GM18508 (cell line): ENCODE results near the gene EPB41L1.

Experiments
- ATAC-seq: cut with Tn5 transposase; IDR thresholded peaks from one replicate; pipeline ENCODE4 v1.9.1; 2021; ENCODE audit warnings: moderate number of reproducible peaks; ENCODE audit not compliant: insufficient read depth, unreplicated experiment

EPB41L1 gene

GRCh38 chr20:36252511-36252910, 98.0 kb downstream of the EPB41L1 start:
- no peak for ATAC-seq

DNA sequence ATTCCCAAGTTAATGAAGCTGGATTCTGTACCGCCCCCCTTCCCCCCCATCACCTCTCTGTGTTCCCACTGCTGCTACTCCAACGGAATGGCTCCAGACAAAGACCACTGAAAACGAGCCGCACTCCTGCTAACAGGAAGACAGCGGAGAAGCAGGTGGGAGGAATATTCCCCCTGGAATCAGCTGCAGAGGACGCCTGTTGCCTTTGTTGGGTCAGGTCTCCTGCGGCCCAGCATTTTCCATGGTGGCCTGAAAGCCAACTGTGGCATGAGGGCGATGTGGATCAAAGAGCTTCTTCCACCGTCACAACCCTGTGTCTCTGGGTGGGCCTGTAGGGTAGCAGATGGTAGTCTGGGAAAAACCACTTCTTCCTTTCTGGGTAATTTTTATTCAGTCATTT, 98.5 kb downstream of the EPB41L1 start:
- no peak for ATAC-seq

- ATAC-seq, result no peak
Observed at GRCh38 chr20:36254076-36254475, 99.5 kb downstream of the EPB41L1 start.

GRCh38 chr20:36255445-36255844, 100.9 kb downstream of the EPB41L1 start:
- no peak for ATAC-seq

DNA sequence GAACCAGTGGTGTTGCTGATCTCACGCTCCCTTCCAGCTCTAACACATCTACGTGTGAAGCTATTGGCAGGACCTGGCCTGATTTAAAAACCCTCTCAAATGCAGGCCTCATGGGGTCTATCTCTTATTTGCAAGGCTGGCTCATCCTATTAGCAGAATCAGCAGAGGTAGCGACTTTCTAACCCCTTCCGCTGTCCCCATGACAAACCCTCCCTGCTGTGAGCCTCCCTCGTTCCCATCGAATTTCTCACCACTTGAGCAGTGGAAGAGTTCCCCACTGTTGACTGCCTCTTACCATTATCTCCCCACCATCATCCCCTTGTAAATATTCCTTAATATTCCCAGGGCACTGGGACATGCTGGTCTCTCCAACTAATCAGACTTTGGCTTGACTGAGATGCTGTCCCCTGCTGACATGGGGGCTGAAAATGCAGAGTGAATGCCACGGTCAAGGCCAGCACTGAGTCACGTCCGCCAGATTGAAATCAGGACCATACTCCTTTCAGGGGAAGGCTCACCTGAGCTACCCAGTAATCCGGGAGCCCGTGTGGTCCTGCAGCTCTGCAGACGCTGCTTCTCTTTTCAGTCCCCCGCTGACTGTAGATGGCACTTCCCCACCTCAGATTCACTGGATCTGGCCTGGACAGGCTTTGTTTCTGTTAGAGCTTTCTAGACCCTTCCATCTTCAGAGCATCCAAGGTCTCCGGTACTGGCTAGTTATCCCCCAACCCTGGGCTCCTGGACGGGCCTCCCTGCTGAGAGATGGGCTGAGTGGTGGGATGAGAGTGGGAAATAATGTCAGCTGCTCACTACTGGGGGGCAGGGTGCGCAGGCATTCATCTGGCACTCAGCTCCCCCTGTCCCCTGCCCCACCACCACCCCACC, 104.9 kb downstream of the EPB41L1 start:
- ATAC-seq, result no peak

DNA sequence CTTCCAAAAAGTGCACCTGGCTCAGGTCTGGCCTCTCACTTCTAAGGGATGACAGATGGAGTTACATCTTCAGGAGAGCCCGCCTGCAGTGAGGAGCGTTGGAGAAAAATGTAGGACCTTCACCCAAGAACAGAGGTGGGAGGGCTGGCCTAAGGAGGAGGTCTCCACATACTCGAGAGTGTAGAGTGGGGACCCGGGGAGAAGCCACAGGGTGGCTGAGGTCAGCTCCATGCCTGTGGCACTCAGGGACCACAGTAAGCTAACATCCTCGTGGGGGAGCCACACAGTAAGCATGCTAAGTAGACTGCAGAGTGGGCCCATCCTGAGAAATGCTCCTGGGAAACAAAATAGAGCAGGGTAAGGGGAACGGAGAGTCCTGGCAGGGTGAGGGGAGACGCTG, 105.8 kb downstream of the EPB41L1 start:
- ATAC-seq, result no peak

DNA sequence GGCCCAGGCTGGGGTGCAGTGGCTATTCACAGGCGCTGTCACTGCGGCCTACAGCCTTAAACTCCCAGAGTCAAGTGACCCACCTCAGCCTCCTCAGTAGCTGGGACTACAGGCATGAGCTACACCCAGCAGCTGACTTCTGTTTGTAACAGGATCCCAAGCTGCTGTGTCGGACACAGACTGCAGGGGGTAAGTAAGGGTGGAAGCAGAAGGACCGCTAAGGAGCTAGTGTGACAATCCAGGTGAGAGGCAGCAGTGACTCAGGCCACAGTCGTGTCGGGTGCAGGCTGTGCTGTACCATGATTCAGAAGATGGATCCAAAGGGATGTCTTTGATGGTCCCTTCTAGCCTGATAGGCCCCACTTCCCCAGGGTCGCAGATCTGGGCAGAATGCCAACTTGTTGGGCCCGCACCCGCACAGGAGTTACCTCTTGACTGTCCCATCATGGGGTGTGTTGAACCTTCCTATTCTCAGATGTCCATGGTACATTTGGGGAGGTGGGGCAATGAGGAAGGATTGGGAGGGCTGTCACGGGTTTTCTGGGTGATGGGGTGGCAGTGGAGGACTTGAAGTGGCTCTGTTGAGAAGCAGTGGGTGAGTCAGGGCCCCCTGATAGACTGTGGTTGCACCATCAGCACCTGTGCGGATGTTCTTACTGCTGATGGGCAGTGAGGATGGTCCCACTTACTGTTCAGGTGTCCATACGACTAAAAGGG, 107.0 kb downstream of the EPB41L1 start:
- no peak for ATAC-seq

GRCh38 chr20:36262440-36262839, 107.9 kb downstream of the EPB41L1 start:
- ATAC-seq, result no peak

GRCh38 chr20:36264426-36265246, 110.1 kb downstream of the EPB41L1 start:
- ATAC-seq, result no peak

GRCh38 chr20:36266189-36266588, 111.6 kb downstream of the EPB41L1 start:
- ATAC-seq, result no peak

DNA sequence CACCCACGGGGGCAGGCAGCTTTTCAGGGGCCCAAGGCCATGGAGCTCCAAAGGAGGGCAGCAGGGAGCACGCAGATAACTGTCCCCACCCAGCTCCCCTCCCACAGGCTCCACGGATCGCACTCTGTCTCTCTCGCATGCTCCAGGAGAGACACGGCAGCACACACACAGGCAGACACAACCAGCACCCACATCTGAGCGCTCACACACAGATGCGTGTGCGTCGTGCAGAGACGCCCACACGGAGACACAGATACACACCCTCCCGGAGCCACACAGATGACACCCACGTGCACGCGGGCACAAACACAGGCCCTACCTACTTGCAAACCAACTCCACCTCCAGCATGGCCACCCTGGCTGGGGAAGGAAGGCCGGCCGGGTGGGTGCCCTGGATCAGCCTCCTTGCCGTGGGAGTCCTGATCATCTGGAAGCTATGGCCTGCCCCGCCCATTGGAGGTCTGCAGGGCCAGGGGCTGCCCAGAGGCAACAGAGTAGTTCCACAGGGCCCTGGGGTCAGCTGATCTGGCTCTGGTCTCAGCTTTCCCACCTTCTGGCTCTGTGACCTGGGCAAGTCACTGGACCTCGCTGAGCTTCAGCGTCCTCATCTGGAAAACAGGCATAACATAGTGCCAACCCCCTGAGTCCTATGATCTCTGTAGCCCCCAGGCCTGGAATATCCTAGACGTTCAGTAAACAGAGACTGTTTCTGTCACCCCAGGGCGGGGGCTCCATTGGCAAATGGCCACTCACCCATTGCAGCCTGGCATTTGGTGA, 113.3 kb downstream of the EPB41L1 start:
- no peak for ATAC-seq

GRCh38 chr20:36268440-36269342, 114.2 kb downstream of the EPB41L1 start:
- no peak for ATAC-seq

- ATAC-seq, result no peak
Observed at GRCh38 chr20:36269507-36269906, 115.0 kb downstream of the EPB41L1 start.

- no peak for ATAC-seq
Observed at GRCh38 chr20:36270744-36271638, 116.5 kb downstream of the EPB41L1 start.

GRCh38 chr20:36271639-36272546, 117.4 kb downstream of the EPB41L1 start:
- ATAC-seq, result no peak

- ATAC-seq, result no peak
Observed at GRCh38 chr20:36272547-36273220, 118.1 kb downstream of the EPB41L1 start.
